Measurements from ENCODE around the gene TAF8.
"Not testable (repeated sequence)": the region's sequence is repeated elsewhere in the genome, so short reads cannot be mapped to it uniquely, and the experiment has no call there.

Gene TAF8, protein sequence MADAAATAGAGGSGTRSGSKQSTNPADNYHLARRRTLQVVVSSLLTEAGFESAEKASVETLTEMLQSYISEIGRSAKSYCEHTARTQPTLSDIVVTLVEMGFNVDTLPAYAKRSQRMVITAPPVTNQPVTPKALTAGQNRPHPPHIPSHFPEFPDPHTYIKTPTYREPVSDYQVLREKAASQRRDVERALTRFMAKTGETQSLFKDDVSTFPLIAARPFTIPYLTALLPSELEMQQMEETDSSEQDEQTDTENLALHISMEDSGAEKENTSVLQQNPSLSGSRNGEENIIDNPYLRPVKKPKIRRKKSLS

DNA sequence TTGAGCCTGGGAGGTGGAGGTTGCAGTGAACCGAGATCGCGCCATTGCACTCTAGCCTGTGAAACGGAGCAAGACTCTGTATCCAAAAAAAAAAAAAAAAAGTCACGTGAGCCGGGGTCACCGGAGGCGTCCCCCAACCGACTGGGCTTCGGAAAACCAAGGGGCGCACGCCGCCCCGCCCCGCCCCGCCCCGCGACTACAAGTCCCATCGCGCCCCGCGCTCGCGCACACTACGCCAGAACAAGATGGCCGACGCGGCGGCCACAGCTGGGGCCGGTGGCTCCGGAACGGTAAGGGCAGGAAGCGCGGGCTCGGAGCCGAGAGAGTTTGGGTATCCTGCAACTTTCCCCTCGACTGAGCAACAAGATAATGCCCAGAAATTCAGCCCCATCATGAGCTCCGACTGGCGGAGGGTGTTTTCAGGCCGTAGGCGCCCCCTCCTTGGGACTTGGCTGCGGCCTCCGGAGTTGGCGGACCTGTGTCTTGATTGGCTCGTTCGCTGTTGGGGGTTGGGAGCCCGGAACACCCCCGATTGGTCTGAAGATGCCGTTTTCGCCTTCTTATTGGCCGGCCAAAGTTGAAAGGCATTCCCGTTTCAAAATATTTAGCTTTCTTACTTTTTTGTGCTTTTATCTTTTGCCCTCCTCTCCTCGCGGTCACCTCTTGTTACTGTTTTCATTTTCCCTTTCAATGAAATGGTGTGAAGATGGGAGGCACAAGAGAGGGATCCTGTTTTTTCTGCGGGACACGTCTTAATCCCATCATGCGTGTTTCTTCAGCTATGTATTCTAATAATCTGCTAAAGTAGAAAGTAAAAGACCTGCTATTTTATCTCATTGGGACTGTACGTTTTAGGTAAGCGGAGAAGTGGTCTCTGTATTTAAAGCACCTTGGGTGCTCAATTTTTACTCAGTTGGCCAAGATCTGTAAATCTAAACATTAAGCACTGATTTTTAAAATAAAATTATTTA lies at the start of gene TAF8:
TSS of gene TAF8 (plus strand) at position 228 of the 971 bp plus-strand sequence. CDS start at position 246, 18 bp downstream.
- DNase-seq: peak; percentile 40 to 99 (median 91)

DNA sequence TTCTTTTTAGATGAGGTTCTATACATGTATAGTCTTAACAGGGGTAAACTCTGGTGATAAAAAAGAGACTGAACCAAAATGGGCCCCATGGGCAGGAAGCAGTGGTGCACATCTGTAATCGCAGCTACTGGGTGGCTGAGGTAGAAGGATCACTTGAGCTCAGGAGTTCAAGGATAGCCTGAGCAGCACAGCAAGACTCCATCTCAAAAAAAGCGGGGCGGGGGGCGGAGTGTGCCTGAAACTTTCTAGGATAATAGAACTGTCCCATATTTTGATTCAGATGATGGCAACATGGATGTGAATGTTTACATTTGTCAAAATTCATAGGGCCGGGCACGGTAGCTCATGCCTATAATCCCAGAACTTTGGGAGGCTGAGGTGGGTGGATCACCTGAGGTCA lies 48.8 kb upstream of the TAF8 start:
- no peak for DNase-seq

DNA sequence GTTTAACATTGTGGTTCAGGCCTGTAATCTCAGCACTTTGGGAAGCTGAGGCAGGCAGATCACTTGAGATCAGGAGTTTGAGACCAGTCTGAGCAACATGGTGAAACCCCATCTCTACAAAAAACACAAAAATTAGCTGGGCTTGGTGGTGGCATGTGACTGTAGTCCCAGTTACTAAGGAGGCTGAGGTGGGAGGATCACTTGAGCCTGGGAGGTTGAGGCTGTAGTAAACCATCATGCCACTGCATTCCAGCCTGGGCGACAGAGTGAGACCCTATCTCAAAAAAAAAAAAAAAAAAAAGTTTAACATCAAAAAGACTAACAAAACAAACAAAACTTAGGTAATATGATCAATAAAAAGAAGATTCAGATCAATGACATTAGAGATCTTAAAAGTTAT lies 46.7 kb upstream of the TAF8 start:
- not testable (repeated sequence) for DNase-seq

DNA sequence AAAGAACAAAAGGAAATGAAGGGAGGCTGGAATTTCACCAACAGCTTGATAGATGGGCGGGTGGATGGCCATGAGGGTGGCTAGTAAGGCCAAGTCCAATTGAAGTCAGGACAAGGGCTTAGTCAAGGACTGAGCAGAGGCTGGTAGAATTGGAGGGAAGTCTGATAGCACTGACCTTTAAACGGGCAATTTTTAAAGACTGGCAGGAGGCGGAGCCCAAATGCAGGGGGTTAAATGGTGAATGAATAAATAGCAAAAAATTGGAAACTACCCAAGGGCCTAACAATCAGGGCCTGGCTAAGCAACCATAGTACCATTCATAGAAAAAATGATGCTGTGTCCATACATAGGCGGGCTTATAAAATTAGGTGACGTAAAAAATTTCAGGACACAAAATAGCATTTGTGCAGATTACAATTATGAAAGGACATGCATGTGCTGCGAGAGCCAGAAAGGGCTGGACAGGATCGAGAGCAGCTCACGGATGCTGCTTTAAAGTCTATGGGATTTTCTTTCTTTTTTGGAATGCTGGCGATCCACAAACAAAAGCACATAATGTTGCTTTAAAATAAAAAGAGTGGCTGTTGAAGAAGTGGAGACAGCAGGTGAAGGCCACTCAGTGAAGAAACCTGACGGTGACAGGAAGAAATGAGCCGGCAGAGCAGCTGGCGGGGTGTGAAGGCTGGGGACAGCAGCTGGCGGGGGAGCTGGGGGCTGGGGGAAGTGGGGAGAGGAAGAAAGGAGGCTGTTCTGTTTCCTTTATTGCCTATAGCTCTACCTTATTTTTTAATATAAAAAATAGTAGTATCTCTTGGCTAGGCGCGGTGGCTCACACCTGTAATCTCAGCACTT lies 42.8 kb upstream of the TAF8 start:
- peak in 3 of 56 donors; percentile 7 to 52 (median 30) for DNase-seq

- not testable (repeated sequence) for DNase-seq
Measured at GRCh38 chr6:42008138-42008528, 42.2 kb upstream of the TAF8 start.

GRCh38 chr6:42009844-42010184 lies 40.5 kb upstream of the TAF8 start:
- DNase-seq: no peak

GRCh38 chr6:42010185-42010891 lies 40.0 kb upstream of the TAF8 start:
- no peak for DNase-seq

DNA sequence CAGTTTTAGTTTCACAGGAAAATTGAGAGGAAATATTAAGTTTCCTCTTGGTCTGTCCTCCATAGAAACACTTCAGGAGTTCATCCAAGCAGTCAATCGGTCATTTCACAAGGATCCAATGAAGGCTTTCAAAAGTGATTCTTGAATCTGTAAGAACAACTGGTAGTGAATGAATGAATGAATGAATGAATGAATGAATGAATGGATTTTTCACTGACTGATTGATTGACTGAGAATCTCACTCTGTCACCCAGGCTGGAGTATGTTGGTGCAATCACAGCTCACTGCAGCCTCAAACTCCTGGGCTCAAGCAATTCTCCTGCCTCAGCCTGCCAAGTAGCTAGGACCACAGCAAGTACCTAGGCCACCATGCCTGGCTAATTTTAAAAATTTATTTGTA lies 39.4 kb upstream of the TAF8 start:
- no peak for DNase-seq

DNA sequence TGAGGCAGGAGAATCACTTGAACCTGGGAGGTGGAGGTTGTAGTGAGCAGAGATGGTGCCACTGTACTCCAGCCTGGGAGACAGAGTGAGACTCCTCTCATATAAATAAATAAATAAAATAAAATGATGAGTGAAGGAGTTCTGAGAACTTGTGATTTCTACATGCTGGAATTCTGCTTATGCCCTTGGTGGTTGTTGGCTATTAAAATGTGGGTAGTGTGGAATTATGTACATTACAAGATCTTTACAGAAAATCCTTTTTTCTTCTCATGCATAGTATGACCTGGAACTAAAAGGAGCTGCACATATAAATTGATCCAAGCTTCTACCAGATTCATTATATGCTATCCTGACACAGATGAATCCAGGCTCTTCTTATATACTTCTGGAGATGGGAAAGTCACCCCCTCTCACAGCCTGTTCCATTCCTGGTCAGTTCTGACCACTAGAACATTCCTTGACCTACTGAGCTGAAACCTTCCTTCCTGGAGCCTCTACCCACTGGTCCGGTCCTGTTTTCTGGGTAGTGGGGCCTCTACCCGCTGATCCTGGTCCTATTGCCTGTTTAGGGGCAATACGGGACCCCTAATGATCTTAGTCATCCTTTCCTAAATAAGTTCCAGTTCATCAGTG lies 37.7 kb upstream of the TAF8 start:
- DNase-seq: no peak

- DNase-seq: no peak
Measured at GRCh38 chr6:42013134-42013516, 37.2 kb upstream of the TAF8 start.

GRCh38 chr6:42017021-42017643 lies 33.2 kb upstream of the TAF8 start:
- DNase-seq: no peak

- no peak for DNase-seq
Measured at GRCh38 chr6:42020967-42021366, 29.4 kb upstream of the TAF8 start.

GRCh38 chr6:42021847-42022754 lies 28.2 kb upstream of the TAF8 start:
- no peak for DNase-seq

GRCh38 chr6:42022755-42023384 lies 27.5 kb upstream of the TAF8 start:
- DNase-seq: no peak

GRCh38 chr6:42025066-42025844 lies 25.1 kb upstream of the TAF8 start:
- no peak for DNase-seq

- DNase-seq: no peak
Measured at GRCh38 chr6:42025845-42026243, 24.5 kb upstream of the TAF8 start.

DNA sequence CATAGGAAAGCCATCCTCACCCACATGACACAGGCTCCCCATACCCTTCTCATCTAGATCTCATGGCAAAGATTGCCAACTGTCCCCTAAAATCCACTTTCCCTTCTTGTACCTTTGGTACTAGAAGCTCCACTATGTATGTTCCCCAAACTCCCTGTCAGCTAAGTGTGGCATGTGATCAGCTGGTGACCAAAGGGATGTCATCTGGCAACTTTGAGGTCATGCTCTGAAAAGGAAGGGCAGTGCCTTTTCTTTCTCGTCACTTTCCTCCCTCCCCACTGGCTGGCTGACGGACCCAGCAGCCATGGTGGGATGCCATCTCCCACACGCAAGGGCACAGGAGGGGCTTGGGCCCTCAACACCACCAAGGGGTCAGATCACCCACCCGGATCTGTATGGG lies 23.8 kb upstream of the TAF8 start:
- no peak for DNase-seq

Measured in amygdala (tissue), 56 donors.